GM12864 (cell line): ENCODE data around the gene IFT80.

Experiments
- DNase-seq: peaks from one replicate; pipeline ENCODE4 v3.0.0-alpha.2; 2011; ENCODE audit warnings: low read depth
- H3K4me3 ChIP-seq: 2 replicates; pipeline ENCODE4 v1.5.1; 2011; ENCODE audit warnings: mild to moderate bottlenecking, low read depth, low read length, control low read depth
- CTCF ChIP-seq: IDR thresholded peaks from 2 replicates; pipeline ENCODE4 v1.5.1; 2011; ENCODE audit warnings: low read depth, mild to moderate bottlenecking, moderate library complexity, low read length, control low read depth, inconsistent platforms; ENCODE audit errors: missing control alignments

Gene IFT80

GRCh38 chr3:160296591-160296990, 102.4 kb downstream of the IFT80 start:
- H3K4me3 ChIP-seq, result no peak overlapping the region
- no peak for TF ChIP-seq CTCF
- DNase-seq, result no peak

- H3K4me3 ChIP-seq, result no peak overlapping the region
- TF ChIP-seq CTCF, result no peak
- DNase-seq, result no peak
These were observed 107.1 kb downstream of the IFT80 start for GRCh38 chr3:160291909-160292299.

GRCh38 chr3:160291290-160291908, 107.6 kb downstream of the IFT80 start:
- no peak for DNase-seq
- TF ChIP-seq CTCF, result no peak
- no peak overlapping the region for H3K4me3 ChIP-seq

- DNase-seq, result no peak
- TF ChIP-seq CTCF, result no peak
- H3K4me3 ChIP-seq, result no peak overlapping the region
These were observed 111.4 kb downstream of the IFT80 start for GRCh38 chr3:160287666-160288065.

GRCh38 chr3:160286231-160286630, 112.8 kb downstream of the IFT80 start:
- H3K4me3 ChIP-seq, result no peak overlapping the region
- DNase-seq, result no peak
- TF ChIP-seq CTCF, result no peak

- no peak for TF ChIP-seq CTCF
- no peak for DNase-seq
- no peak overlapping the region for H3K4me3 ChIP-seq
These were observed 118.2 kb downstream of the IFT80 start for GRCh38 chr3:160280836-160281235.

GRCh38 chr3:160279657-160280056, 119.4 kb downstream of the IFT80 start:
- TF ChIP-seq CTCF, result no peak
- no peak for DNase-seq
- H3K4me3 ChIP-seq, result no peak overlapping the region
